Right ventricle myocardium inferior (tissue), 1 donor: ENCODE data around the gene BMP8A. TPM values are rescaled to one million over a fixed set of nuclear protein-coding genes. Genes with fewer than 3 reads are reported as not detected.
A peak's percentile ranks its signal among the peaks of the same experiment; 100 is the strongest.
"Not testable (repeated sequence)": the region's sequence is repeated elsewhere in the genome, so short reads cannot be mapped to it uniquely, and the experiment has no call there.

Source experiments
- ATAC-seq: fragments of 200-7000 bp; cut with Tn5 transposase; one replicate; pipeline ENCODE4 v1.9.1; 2020; ENCODE audit warnings: mild to moderate bottlenecking, moderate library complexity
- DNase-seq: peaks from one replicate; pipeline ENCODE4 v3.0.0; 2021; ENCODE audit errors: missing footprints
- intact Hi-C: fragments of 100-400 bp; cut with DNase I; formaldehyde crosslinking; loops from one replicate; pipeline ENCODE4 v1.11.0; 2022
- long read RNA-seq: library from polyadenylated mRNA; unstranded; transcript quantifications from one replicate; pipeline ENCODE4 v2.0.0, GENCODE V29; 2021
- total RNA-seq: library from RNA; stranded (reverse); fragmentation: NEBNext Ultra II Directional; extraction: Animal tissue kit (Norgen Biotek cat#: 25700); gene quantifications from one replicate; pipeline ENCODE4 v1.2.1, GENCODE V29; 2021
- donor health status: DM: no; HTN: yes; CAD: no; lungs with severe emphysema.

Gene BMP8A
- total RNA-seq, result 0.22 TPM
- long read RNA-seq, result 0 reads

- DNase-seq (peak; percentile 71), ATAC-seq (peak; percentile 63)
- intact Hi-C loops, result no loop called here
These were observed at the start of gene BMP8A for GRCh38 chr1:39491146-39491921. TSS of gene BMP8A (plus strand) at chr1:39491636. CDS start at chr1:39491992, 356 bp downstream.

DNA sequence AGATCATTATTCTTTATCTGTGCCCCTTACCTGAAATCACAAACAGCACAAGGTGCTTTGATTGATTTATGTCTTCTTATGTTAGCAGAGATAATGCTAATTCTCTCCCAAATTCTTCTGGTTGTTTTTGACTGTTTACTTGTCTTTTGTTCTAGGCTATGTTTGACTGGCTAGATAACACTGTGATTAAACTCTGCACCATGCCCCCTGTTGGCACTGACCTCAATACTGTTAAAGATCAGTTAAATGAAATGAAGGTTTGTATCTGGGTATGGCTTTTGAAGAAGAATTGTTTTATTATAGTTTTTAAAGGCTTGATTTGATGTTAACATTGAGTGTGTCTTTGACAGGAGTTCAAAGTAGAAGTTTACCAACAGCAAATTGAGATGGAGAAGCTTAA is 49.6 kb upstream of the BMP8A start:
- DNase-seq (no peak), ATAC-seq (no peak)
- intact Hi-C loops, result no loop called here

- DNase-seq (no peak), ATAC-seq (no peak)
- intact Hi-C loops, result loop anchor here (5.0 kb wide), 2 partner anchors 93 to 148 kb away; no protein-coding TSS in a partner anchor
These were observed 45.9 kb upstream of the BMP8A start for GRCh38 chr1:39445573-39445972.

GRCh38 chr1:39446986-39447567 is 44.4 kb upstream of the BMP8A start:
- ATAC-seq, result no peak
- no peak for DNase-seq
- intact Hi-C loops, result loop anchor here (5.0 kb wide), 2 partner anchors 95 to 150 kb away; no protein-coding TSS in a partner anchor

DNA sequence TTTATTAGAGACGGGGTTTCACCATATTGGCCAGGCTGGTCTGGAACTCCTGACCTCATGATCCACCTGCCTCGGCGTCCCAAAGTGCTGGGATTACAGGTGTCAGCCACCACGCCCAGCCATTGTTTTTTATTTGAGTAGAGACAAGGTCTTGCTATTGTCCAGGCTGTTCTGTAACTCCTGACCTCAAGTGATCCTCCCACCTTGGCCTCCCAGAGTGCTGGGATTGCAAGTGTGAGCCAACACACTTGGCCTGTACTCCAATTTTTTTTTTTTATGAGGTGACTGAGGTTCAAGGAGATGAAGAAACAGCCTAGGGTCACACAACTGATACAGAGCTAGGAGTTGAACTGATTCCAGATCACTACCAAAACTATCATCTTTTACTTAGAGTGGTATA is 41.4 kb upstream of the BMP8A start:
- intact Hi-C loops, ATAC-seq: not testable (repeated sequence)

DNA sequence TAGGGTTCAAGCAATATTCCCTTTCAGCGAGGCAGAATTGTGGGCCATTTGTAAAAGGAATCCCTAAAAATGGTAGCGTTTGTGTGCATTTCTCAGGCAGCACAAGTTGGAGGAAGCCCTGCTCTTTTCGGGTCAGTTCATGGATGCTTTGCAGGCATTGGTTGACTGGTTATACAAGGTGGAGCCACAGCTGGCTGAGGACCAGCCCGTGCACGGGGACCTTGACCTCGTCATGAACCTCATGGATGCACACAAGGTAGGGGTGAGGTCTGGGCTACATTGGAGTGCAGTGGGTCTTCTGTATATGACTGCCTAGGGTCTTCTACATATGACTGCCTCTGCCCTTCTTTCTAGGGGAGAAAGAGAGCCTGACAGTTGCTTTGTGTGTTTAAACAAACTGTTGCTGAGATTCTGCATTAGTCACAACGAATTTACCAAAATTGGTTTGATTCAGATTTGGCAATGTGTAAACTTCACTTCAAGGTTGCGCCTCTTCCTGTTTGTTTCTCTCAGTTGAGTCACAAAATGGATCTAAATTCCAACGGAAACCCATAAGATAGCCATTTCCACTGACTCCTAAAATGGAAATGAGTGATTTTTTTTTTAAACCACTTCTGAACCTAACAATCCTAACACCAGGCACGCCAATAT is 40.4 kb upstream of the BMP8A start:
- ATAC-seq, result no peak
- intact Hi-C loops, result no loop called here
- no peak for DNase-seq

More for the DNA sequence above, 41.4 kb upstream of the BMP8A start:
- not testable (repeated sequence) for DNase-seq

- DNase-seq (no peak), ATAC-seq (no peak)
- intact Hi-C loops, result no loop called here
These were observed 39.4 kb upstream of the BMP8A start for GRCh38 chr1:39452081-39452480.

DNA sequence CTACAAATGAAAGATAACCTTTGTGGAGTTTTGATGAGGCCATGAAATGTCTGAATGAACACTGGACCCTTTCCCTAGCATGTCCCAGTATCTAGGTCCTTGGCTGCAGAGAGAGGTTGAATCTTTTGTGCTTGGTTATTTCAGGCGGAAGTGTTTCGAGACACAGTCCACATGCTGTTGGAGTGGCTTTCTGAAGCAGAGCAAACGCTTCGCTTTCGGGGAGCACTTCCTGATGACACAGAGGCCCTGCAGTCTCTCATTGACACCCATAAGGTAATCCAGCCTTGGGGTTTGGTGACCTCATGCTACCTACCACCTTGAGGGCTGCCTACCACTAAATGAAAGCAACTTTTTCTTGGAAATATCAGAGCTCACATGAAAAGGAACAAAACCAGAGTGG is 38.9 kb upstream of the BMP8A start:
- DNase-seq (no peak), ATAC-seq (no peak)
- intact Hi-C loops, result no loop called here

DNA sequence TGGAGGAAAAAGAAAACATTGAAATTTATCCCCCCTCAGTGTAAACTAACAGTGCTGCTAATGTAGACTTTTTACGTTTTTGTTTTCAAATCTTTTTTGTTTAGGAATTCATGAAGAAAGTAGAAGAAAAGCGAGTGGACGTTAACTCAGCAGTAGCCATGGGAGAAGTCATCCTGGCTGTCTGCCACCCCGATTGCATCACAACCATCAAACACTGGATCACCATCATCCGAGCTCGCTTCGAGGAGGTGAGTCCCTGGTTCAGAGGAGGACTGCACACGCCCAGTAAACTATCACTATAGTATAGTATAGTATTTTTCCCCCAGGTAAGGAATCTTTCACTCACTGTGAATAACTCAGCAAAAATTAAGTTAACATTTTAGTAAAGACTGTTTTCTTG is 37.8 kb upstream of the BMP8A start:
- intact Hi-C loops, result no loop called here
- ATAC-seq (no peak), DNase-seq (peak; percentile 83)

DNA sequence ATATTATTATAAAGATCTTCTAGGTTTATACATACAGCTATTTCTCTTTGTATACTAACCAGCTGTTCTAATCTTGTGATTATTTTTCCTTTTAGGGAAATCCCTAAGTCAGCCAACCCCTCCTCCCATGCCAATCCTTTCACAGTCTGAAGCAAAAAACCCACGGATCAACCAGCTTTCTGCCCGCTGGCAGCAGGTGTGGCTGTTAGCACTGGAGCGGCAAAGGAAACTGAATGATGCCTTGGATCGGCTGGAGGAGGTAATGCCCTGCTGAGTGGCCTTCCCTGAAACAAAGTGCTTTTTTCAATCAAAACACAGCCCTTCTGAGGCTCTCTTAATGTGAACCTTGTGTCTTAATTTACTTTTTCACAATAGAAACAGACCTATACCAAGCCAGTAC is 32.4 kb upstream of the BMP8A start:
- DNase-seq (no peak), ATAC-seq (no peak)
- intact Hi-C loops, result no loop called here

GRCh38 chr1:39462074-39462473 is 29.4 kb upstream of the BMP8A start:
- intact Hi-C loops, result no loop called here
- ATAC-seq, result no peak
- no peak for DNase-seq

GRCh38 chr1:39466413-39467107 is 24.9 kb upstream of the BMP8A start:
- ATAC-seq (no peak), DNase-seq (no peak)
- intact Hi-C loops, result no loop called here

DNA sequence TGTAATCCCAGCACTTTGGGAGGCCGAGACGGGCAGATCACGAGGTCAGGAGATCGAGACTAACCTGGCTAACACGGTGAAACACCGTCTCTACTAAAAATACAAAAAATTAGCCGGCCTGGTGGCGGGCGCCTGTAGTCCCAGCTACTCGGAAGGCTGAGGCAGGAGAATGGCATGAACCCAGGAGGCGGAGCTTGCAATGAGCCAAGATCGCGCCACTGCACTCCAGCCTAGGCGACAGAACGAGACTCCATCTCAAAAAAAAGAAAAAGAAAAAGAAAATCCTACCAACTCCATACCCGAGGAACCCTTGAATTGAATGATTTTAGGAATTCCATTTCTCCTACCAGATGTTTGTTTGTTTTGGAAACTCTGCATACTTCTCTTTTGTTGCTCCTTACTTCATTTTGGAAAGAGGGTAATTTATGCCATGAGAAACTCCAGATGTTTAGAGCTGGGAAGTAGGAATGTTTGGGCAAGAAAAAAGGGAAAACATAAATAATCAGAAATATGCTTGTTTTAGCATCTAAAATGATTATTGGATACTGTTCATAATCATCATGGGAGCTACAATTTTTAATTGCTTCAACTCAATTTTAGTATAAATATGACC is 24.2 kb upstream of the BMP8A start:
- intact Hi-C loops, ATAC-seq, DNase-seq: not testable (repeated sequence)

DNA sequence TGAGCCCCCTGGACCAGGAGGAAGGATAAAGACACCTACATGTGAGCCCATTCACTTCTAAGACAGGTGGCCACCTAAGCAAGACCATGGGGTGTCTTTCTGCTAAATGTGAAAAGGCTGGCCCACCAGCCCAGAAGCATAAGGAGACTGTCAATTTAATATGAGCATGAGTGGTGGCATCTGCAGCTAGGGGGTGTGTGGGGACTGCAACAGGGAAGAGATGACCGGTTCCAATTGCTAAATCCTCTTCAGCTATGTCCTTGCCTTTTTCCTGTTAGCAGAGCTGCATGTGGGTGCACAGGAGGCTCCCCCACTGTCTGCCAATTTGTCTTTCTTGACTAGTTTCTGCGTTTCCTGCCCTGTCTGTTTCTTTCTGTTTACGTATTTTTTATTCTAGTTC is 22.3 kb upstream of the BMP8A start:
- no peak for ATAC-seq
- intact Hi-C loops, result no loop called here
- no peak for DNase-seq

GRCh38 chr1:39470040-39470439 is 21.4 kb upstream of the BMP8A start:
- intact Hi-C loops, result loop anchor here (5.0 kb wide), 1 partner anchor 67 kb away; no protein-coding TSS in a partner anchor
- DNase-seq, result no peak
- ATAC-seq, result no peak

DNA sequence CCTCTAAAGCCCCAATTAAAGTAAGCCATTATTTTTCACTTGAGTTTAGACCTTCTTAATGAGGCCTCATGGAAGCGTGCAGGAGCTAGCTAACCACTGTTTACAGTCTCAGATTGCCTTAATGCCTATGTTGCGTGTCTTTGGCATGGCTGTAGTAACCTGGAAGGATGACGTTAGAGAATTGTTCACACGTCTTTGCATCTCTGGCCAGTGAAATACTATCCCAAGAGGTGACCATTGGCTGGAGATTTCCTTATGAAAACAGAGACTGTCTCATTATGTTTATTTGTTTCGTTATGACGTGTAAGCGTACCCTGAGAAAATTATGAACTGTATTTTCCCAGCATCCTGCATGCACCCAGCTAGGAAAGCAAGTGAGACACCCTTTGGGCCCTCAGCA is 18.6 kb upstream of the BMP8A start:
- DNase-seq, result no peak
- ATAC-seq, result no peak
- intact Hi-C loops, result loop anchor here (5.0 kb wide), 1 partner anchor 64 kb away; no protein-coding TSS in a partner anchor

- no peak for DNase-seq
- no peak for ATAC-seq
- intact Hi-C loops, result loop anchor here (5.0 kb wide), 1 partner anchor 64 kb away; no protein-coding TSS in a partner anchor
These were observed 18.1 kb upstream of the BMP8A start for GRCh38 chr1:39473324-39473723.

DNA sequence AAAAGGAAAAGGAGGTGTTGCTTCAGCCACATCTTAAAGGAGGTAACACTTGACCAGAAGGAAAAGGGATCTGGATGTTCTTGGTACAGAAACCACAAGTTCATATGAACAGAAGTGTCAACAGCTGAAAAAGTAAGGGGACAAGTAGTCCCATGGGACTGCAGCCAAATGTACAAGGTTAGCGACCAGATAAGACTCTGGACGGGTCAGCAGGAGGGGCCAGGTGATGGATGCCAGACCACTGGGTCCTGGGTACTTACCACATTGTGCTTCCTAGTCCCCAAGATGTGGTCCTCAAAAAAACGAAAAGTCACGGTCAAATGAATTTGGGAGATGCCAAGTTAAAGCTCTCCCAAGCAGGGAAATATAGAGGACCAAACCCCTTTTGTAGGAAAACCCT is 16.6 kb upstream of the BMP8A start:
- ATAC-seq (peak; percentile 79), DNase-seq (no peak)

More for the DNA sequence above, 16.6 kb upstream of the BMP8A start:
- intact Hi-C loops, result loop anchor here (1.0 to 5.0 kb wide), 2 partner anchors 24 to 62 kb away; no protein-coding TSS in a partner anchor
